T-helper 1 cell (primary cell): Measurements from ENCODE around the gene STING1.

ENCODE experiments used
- DNase-seq, 5 donors: peaks; one replicate each; pipeline ENCODE4 v3.0.0-alpha.2; 2012 to 2020

The STING1 gene

GRCh38 chr5:139439013-139439903, 43.3 kb downstream of the STING1 start, which contains the start of gene DNAJC18:
TSS of gene DNAJC18 (minus strand) at chr5:139439525. CDS start at chr5:139439445, 80 bp downstream.
- DNase-seq: peak; percentile 81 to 91 (median 85)

DNA sequence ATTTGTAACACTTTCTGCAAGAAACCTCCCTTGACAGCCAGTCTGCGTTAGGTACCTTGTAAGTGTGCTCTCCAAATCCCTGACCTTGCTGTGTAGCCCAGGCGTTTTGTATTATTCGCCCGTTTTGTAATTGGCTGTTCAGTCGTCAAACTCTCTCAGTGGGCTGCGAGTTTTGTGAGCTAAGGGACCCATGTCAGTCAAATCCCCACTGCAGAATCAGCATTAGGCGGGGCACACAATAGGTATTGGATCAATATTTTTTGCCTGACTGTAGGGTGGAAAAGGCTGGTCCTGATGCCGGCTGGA, 43.9 kb downstream of the STING1 start:
- no peak for DNase-seq

GRCh38 chr5:139435676-139436075, 46.9 kb downstream of the STING1 start:
- no peak for DNase-seq

DNA sequence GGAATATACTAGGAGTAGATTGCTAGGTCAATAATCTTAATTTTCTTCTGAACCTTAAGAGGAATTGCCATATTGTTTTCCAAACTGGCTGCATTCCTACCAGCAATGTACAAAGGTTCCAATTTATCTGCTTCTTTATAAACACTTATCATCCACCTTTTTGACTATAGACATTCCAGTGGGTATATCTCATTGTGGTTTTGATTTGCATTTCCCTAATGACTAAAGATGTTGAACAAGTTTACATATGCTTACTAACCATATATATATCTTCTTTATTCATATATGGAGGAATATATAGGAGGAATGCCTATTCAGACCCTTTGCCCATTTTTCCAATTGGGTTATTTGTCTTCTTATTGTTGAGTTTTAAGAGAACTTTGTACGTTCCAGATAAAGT, 50.9 kb downstream of the STING1 start:
- no peak for DNase-seq

GRCh38 chr5:139430015-139430414, 52.5 kb downstream of the STING1 start:
- no peak for DNase-seq

DNA sequence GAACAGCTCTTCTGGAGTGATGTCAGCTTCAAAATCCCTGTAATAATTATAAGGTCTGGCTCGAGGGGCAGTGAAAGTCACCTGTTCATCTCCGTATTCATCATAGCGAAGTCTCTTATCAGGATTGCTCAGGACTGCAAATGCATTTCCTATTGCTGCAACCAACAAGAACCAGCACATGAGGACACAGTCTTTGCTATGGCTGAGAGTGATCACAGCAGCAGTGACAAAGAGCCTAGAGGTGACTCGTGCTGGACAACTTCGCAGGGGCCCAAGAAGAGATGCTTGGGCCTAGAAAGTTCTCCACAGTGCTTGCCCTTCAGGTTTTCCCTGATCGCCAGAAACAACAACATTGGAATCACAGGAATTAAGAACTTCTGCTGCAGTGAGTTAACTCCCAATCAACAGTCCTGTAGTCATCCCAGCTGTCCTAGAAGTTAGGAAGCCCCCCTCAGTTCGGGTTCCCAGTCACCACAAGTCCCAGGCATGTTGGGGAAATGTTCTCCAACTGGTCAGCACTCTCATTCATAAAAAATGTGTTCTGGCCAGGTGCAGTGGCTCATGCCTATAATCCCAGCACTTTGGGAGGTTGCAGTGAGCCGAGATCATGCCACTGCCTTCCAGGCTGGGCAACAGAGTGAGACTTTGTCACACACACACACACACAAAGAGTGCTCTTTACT, 56.2 kb downstream of the STING1 start:
- DNase-seq: no peak
